HEK293T (cell line): ENCODE data around the gene PEAK3.

Experiments used
- ARNT ChIP-seq: fragments of 450-650 bp; IDR thresholded peaks from 2 replicates; pipeline ENCODE4 v1.6.1; 2017; ENCODE audit warnings: mild to moderate bottlenecking
- FOXA1 ChIP-seq: fragments of 450-650 bp; IDR thresholded peaks from 2 replicates; pipeline ENCODE4 v1.6.1; 2016; ENCODE audit warnings: mild to moderate bottlenecking
- SP1 ChIP-seq: fragments of 450-650 bp; IDR thresholded peaks from 2 replicates; pipeline ENCODE4 v1.6.1; 2017
- TARDBP ChIP-seq: fragments of 450-650 bp; IDR thresholded peaks from 2 replicates; pipeline ENCODE4 v1.6.1; 2016

DNA sequence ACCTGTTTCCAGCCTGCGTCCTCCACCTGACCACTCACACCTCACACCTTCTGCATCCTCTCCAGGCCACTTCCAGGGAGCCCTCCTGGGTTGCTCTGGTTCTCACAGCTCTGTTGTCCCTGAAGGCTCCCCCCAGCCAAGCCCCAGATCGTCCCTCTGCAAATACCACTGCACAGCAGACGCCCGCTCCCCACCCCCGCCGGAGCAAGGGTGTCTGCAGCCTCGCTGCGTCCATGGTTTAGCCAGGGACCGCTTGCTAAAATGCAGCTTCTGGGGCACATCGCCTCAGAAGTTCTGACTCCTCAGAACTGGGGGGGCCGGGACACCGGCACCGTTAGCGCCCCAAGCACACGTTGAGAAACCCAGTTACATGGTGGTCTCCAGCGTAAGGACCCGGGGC is 25.0 kb upstream of the PEAK3 start:
- TF ChIP-seq SP1 (no peak), ARNT (no peak), FOXA1 (no peak), TARDBP (no peak)
